Measurements from ENCODE around the gene PITX3. TPM values are rescaled to one million over a fixed set of nuclear protein-coding genes. Genes with fewer than 3 reads are reported as not detected.

PITX3 gene
- polyA plus RNA-seq, 1 experiment = not detected

DNA sequence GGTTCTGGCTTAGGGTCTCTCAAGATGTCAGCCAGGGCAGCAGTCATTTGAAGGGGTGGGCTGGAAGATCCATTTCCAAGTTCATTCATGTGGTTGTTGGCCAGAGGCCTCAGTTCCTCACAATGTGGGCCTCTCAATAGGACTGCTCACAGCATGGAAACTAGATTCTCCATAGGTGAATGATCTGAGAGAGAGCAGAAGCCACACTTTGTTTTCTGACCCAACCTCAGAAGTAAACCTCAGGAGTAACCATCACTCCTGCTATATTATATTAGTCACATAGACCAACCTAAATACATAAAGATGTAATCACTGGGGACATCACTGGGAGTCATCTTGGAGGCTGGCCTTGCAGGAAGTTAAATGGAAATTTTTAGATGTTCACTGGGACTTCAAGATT is 46.2 kb upstream of the PITX3 start:
- ChIA-PET POLR2A (no interaction called here), CTCF (no interaction called here)
- H3K9me3 ChIP-seq (ENCODE audit: control insufficient read depth, insufficient read depth, low read length) = no peaks in the 10 kb centered on the region
- TF ChIP-seq, protein P1, sequence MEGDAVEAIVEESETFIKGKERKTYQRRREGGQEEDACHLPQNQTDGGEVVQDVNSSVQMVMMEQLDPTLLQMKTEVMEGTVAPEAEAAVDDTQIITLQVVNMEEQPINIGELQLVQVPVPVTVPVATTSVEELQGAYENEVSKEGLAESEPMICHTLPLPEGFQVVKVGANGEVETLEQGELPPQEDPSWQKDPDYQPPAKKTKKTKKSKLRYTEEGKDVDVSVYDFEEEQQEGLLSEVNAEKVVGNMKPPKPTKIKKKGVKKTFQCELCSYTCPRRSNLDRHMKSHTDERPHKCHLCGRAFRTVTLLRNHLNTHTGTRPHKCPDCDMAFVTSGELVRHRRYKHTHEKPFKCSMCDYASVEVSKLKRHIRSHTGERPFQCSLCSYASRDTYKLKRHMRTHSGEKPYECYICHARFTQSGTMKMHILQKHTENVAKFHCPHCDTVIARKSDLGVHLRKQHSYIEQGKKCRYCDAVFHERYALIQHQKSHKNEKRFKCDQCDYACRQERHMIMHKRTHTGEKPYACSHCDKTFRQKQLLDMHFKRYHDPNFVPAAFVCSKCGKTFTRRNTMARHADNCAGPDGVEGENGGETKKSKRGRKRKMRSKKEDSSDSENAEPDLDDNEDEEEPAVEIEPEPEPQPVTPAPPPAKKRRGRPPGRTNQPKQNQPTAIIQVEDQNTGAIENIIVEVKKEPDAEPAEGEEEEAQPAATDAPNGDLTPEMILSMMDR (IDR thresholded peaks at IDR 0.05; ENCODE audit: low read depth, low read length) = no peak
- no peak for DNase-seq (ENCODE audit: low read depth, low spot score)
- no peaks in the 10 kb centered on the region for H3K27me3 ChIP-seq (ENCODE audit: control insufficient read depth, insufficient read depth, low read length)
- no peak overlapping the region for H3K27ac ChIP-seq (ENCODE audit: low read depth, low read length)
- H3K4me3 ChIP-seq (ENCODE audit: low read depth, low read length) = no peak overlapping the region

DNA sequence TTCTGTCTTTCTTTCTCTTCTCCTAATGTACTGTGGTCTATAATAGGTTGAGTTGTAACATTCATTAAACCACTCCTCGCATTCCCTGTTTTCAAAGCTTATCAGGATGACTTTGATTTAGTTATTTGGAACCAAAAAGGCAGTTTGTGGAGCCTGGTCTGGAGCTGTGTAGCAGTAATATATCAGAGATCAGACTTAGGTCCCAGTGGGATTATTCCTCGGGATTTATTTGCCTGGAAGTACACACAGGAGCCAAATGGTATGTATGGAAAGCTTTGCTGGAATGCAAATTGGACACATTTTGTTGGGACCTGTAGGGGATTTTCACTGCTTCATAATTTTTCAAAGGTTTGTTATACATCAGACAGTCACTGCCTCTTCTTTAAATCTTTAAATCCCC is 44.9 kb upstream of the PITX3 start:
- CTCF ChIA-PET = interaction anchor here (0.6 to 1.0 kb wide), 2 partner anchors 57 to 113 kb away, joined by 3 read pairs; no protein-coding TSS in a partner anchor

DNA sequence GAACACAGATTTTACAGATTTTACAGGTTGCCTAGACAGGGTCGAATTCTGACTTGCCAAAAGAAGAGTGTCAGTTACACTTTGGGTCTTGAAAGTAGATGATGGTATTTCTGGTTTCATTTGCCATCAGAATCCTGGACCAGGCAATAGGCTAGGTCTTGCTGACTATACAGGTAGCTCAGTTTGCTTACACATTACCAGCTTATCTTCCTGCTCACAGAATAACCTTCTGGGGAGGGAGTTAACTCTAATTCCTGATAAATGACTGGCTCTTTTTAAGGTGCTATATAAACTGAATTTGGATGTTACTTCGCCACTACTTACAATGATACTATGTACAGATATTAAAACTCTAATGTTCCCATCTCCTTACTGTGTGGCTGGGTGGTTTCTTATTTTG is 43.8 kb upstream of the PITX3 start:
- no peaks in the 10 kb centered on the region for H3K27me3 ChIP-seq (ENCODE audit: control insufficient read depth, insufficient read depth, low read length)
- TF ChIP-seq, protein P1 (IDR thresholded peaks at IDR 0.05; ENCODE audit: low read depth, low read length) = no peak
- H3K9me3 ChIP-seq (ENCODE audit: control insufficient read depth, insufficient read depth, low read length) = no peaks in the 10 kb centered on the region
- DNase-seq (ENCODE audit: low read depth, low spot score) = no peak
- POLR2A ChIA-PET = no interaction called here
- CTCF ChIA-PET = no interaction called here
- H3K27ac ChIP-seq (ENCODE audit: low read depth, low read length) = no peak overlapping the region
- no peak overlapping the region for H3K4me3 ChIP-seq (ENCODE audit: low read depth, low read length)

More for the DNA sequence above, 44.9 kb upstream of the PITX3 start:
- POLR2A ChIA-PET = no interaction called here
- TF ChIP-seq, protein P1 (IDR thresholded peaks at IDR 0.05; ENCODE audit: low read depth, low read length) = no peak
- DNase-seq (ENCODE audit: low read depth, low spot score) = no peak
- Histone ChIP-seq H3K27me3 (ENCODE audit: control insufficient read depth, insufficient read depth, low read length) (no peaks in the 10 kb centered on the region), H3K27ac (ENCODE audit: low read depth, low read length) (no peak overlapping the region), H3K9me3 (ENCODE audit: control insufficient read depth, insufficient read depth, low read length) (no peaks in the 10 kb centered on the region), H3K4me3 (ENCODE audit: low read depth, low read length) (no peak overlapping the region)

DNA sequence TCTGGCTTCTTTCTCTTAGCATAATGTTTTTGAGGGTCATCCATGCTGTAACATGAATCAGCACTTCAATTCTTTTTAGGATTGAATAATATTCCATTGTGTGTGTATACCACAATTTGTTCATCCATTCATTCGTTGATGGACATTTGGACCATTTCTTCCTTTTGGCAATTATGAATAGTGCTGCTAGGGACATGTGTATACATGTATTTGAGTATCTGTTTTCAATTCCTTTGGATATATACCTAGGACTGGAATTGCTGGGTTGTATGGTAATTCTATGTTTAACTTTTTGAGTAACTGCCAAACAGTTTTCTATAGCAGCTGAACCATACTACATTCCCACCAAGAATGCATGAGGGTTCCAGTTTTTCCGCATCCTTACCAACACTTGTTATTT is 43.2 kb upstream of the PITX3 start:
- CTCF ChIA-PET = interaction anchor here (1.4 kb wide), 1 partner anchor 17 kb away, joined by 3 read pairs; no protein-coding TSS in a partner anchor
- DNase-seq (ENCODE audit: low read depth, low spot score) = no peak
- Histone ChIP-seq H3K9me3 (ENCODE audit: control insufficient read depth, insufficient read depth, low read length) (no peaks in the 10 kb centered on the region), H3K27ac (ENCODE audit: low read depth, low read length) (no peak overlapping the region), H3K27me3 (ENCODE audit: control insufficient read depth, insufficient read depth, low read length) (no peaks in the 10 kb centered on the region), H3K4me3 (ENCODE audit: low read depth, low read length) (no peak overlapping the region)
- TF ChIP-seq, protein P1 (IDR thresholded peaks at IDR 0.05; ENCODE audit: low read depth, low read length) = no peak
- POLR2A ChIA-PET = no interaction called here

DNA sequence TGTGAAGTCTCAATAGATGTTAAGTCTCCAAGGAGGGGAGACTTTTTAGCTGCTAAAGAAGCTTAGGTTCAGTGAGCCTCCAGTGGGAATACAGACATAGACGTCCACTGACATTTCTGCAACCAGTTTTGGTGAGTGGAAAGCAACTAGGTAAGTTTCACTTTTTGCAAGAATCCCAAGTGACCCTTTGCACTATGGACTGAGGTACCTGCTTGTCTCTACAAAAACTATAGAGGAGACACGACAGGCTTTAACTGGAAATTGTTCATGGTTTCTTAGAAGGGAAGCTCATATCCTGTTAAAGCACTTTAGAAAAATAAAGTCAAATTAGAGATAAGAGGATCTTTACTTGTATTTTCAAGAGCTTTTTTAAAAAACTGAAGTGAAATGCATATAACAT is 42.6 kb upstream of the PITX3 start:
- CTCF ChIA-PET = interaction anchor here (1.4 kb wide), 2 partner anchors 16 to 69 kb away, joined by 3 to 4 read pairs; no protein-coding TSS in a partner anchor
- no peaks in the 10 kb centered on the region for H3K27me3 ChIP-seq (ENCODE audit: control insufficient read depth, insufficient read depth, low read length)
- POLR2A ChIA-PET = no interaction called here
- DNase-seq (ENCODE audit: low read depth, low spot score) = no peak
- no peak overlapping the region for H3K4me3 ChIP-seq (ENCODE audit: low read depth, low read length)
- H3K9me3 ChIP-seq (ENCODE audit: control insufficient read depth, insufficient read depth, low read length) = no peaks in the 10 kb centered on the region
- no peak overlapping the region for H3K27ac ChIP-seq (ENCODE audit: low read depth, low read length)
- TF ChIP-seq, protein P1 (IDR thresholded peaks at IDR 0.05; ENCODE audit: low read depth, low read length) = no peak

All from AG04450 (cell line).